ENCODE data around the gene GTF3C4. TPM values are rescaled to one million over a fixed set of nuclear protein-coding genes. Genes with fewer than 3 reads are reported as not detected.

GTF3C4 gene
- total and polyA plus RNA-seq, 7 donors: 3.8 to 12.8 (median 9.6) TPM

GRCh38 chr9:132731230-132731629 lies 61.0 kb downstream of the GTF3C4 start:
- no peaks in the 10 kb centered on the region for H3K36me3 ChIP-seq (ENCODE audit: insufficient read depth in 1 of 2, low read depth in 1 of 2)
- DNase-seq: no peak

GRCh38 chr9:132732326-132733259 lies 62.3 kb downstream of the GTF3C4 start:
- Histone ChIP-seq H3K4me3 (no peak overlapping the region), H3K36me3 (ENCODE audit: insufficient read depth in 1 of 2, low read depth in 1 of 2) (no peaks in the 10 kb centered on the region), H3K27me3 (ENCODE audit: insufficient read depth in 3 of 3, low read length in 2 of 3) (peaks cover 0 to 53% (median 8%) of the 10 kb centered on the region in 3 donors), H3K9me3 (no peaks in the 10 kb centered on the region), H3K27ac (no peak overlapping the region), H3K4me1 (no peaks in the 10 kb centered on the region)
- ATAC-seq: no peak
- intact Hi-C loops (cut with DNase I): no loop called here
- no peak for DNase-seq
- 41 to 49% (median 41%) methylated on average over 17 of the region's 17 CpGs for WGBS, 3 donors
- TF ChIP-seq CTCF (IDR thresholded peaks at IDR 0.05): no peak

More at GRCh38 chr9:132731230-132731629, 61.0 kb downstream of the GTF3C4 start:
- WGBS, 3 donors: 78 to 80% (median 79%) methylated on average over 3 of the region's 3 CpGs
- no peaks in the 10 kb centered on the region for H3K9me3 ChIP-seq
- no peak for TF ChIP-seq CTCF (IDR thresholded peaks at IDR 0.05)
- no peak for ATAC-seq
- no peaks in the 10 kb centered on the region for H3K4me1 ChIP-seq
- intact Hi-C loops (cut with DNase I): no loop called here
- H3K27me3 ChIP-seq (ENCODE audit: insufficient read depth in 3 of 3, low read length in 2 of 3): peaks cover 0 to 61% (median 8%) of the 10 kb centered on the region in 3 donors
- H3K27ac ChIP-seq: no peak overlapping the region
- H3K4me3 ChIP-seq: no peak overlapping the region

- Histone ChIP-seq H3K36me3 (ENCODE audit: insufficient read depth in 1 of 2, low read depth in 1 of 2) (no peaks in the 10 kb centered on the region), H3K4me1 (no peaks in the 10 kb centered on the region), H3K4me3 (no peak overlapping the region), H3K27ac (no peak overlapping the region), H3K27me3 (ENCODE audit: insufficient read depth in 3 of 3, low read length in 2 of 3) (peaks cover 0 to 45% (median 8%) of the 10 kb centered on the region in 3 donors), H3K9me3 (no peaks in the 10 kb centered on the region)
- DNase-seq (no peak), ATAC-seq (no peak)
- TF ChIP-seq CTCF (IDR thresholded peaks at IDR 0.05): no peak
- intact Hi-C loops (cut with DNase I): no loop called here
- 20 to 46% (median 22%) methylated on average over 22 of the region's 22 CpGs for WGBS, 3 donors
These were observed 63.1 kb downstream of the GTF3C4 start for GRCh38 chr9:132733260-132733815.

- intact Hi-C loops (cut with DNase I): no loop called here
- Histone ChIP-seq H3K36me3 (ENCODE audit: insufficient read depth in 1 of 2, low read depth in 1 of 2) (no peaks in the 10 kb centered on the region), H3K27ac (no peak overlapping the region), H3K27me3 (ENCODE audit: insufficient read depth in 3 of 3, low read length in 2 of 3) (peaks cover 0 to 46% (median 13%) of the 10 kb centered on the region in 3 donors), H3K4me3 (no peak overlapping the region), H3K9me3 (no peaks in the 10 kb centered on the region), H3K4me1 (no peaks in the 10 kb centered on the region)
- ATAC-seq: no peak
- no peak for DNase-seq
- TF ChIP-seq CTCF (IDR thresholded peaks at IDR 0.05): no peak
- 91% methylated on average over 9 of the region's 9 CpGs for WGBS, 3 donors
These were observed 69.5 kb downstream of the GTF3C4 start for GRCh38 chr9:132739710-132740310.

All from psoas muscle (tissue), 8 donors.